Uterus (tissue), 4 donors: ENCODE data around the gene TEX101. TPM values are rescaled to one million over a fixed set of nuclear protein-coding genes. Genes with fewer than 3 reads are reported as not detected.
"Not testable (repeated sequence)": the region's sequence is repeated elsewhere in the genome, so short reads cannot be mapped to it uniquely, and the experiment has no call there.

Experiments
- DNase-seq, 2 donors: peaks; one replicate each; pipeline ENCODE4 v3.0.0-alpha.2; 2019 to 2020
- H3K27ac ChIP-seq, 2 donors: fragments of 200-600 bp; sonication (generic); 1 replicate in 1 of 2; 2 replicates in 1 of 2; pipeline ENCODE4 v1.5.1; 2016 to 2018
- H3K27me3 ChIP-seq, 2 donors: fragments of 200-600 bp; sonication (generic); one replicate each; pipeline ENCODE4 v1.5.1; 2018 to 2019; ENCODE audit warnings: control low read depth in 1 of 2
- H3K36me3 ChIP-seq, 2 donors: fragments of 200-600 bp; sonication (generic); one replicate each; pipeline ENCODE4 v1.5.1; 2019; ENCODE audit warnings: control low read depth in 1 of 2
- H3K4me1 ChIP-seq, 2 donors: fragments of 200-600 bp; sonication (generic); one replicate each; pipeline ENCODE4 v1.5.1; 2018 to 2019; ENCODE audit warnings: control low read depth in 1 of 2
- H3K4me3 ChIP-seq, 2 donors: fragments of 200-600 bp; sonication (generic); 1 replicate in 1 of 2; 2 replicates in 1 of 2; pipeline ENCODE4 v1.5.1; 2018 to 2019; ENCODE audit warnings: mild to moderate bottlenecking in 1 of 2
- H3K9me3 ChIP-seq, 2 donors: fragments of 200-600 bp; sonication (generic); one replicate each; pipeline ENCODE4 v1.5.1; 2019; ENCODE audit warnings: control low read depth in 1 of 2
- CTCF ChIP-seq, 4 experiments: fragments of 200-600 bp in 2 of 4; fragments of 450-650 bp in 2 of 4; sonication (generic) in 2 of 4; IDR thresholded peaks; one replicate each; pipeline ENCODE4 v1.5.1; 2016 to 2019; ENCODE audit warnings: antibody characterized with exemption in 4 of 4, mild to moderate bottlenecking in 2 of 4, moderate library complexity in 1 of 4
- POLR2A ChIP-seq, 2 donors: fragments of 450-650 bp; IDR thresholded peaks; one replicate each; pipeline ENCODE4 v1.6.1; 2016; ENCODE audit warnings: antibody characterized with exemption in 2 of 2, mild to moderate bottlenecking in 1 of 2, moderate library complexity in 1 of 2
- intact Hi-C: fragments of 100-400 bp; cut with DNase I; formaldehyde crosslinking; loops from one replicate; pipeline ENCODE4 v1.15.1; 2023; ENCODE audit warnings: low total_unique reads
- total RNA-seq, 4 donors: library from RNA; depleted of rRNA in 3 of 4; stranded (reverse); fragments of >200 nt in 3 of 4; gene quantifications; one replicate each; pipeline versions ENCODE4 v1.1.0 to v1.2.4, GENCODE V29; 2014 to 2023
- donor health status: DM: yes; HTN: yes; CAD: no.

Gene TEX101
- total RNA-seq, 4 donors from 2014 or later, result not detected

- H3K27me3 ChIP-seq, result no peaks in the 10 kb centered on the region
- TF ChIP-seq CTCF (IDR thresholded peaks at IDR 0.05) (no peak), POLR2A (IDR thresholded peaks at IDR 0.05) (no peak)
- intact Hi-C loops, result no loop called here
- no peaks in the 10 kb centered on the region for H3K36me3 ChIP-seq
- DNase-seq, result no peak
- H3K9me3 ChIP-seq, result no peaks in the 10 kb centered on the region
- peaks cover 0 to under 1% of the 10 kb centered on the region in 2 donors for H3K4me1 ChIP-seq
- no peak overlapping the region for H3K27ac ChIP-seq
- H3K4me3 ChIP-seq, result no peak overlapping the region
These were observed 18.6 kb downstream of the TEX101 start for GRCh38 chr19:43433358-43433673.

- Histone ChIP-seq H3K4me1 (peaks cover 0 to 3% of the 10 kb centered on the region in 2 donors), H3K9me3 (no peaks in the 10 kb centered on the region), H3K4me3 (no peak overlapping the region), H3K27me3 (no peaks in the 10 kb centered on the region), H3K36me3 (no peaks in the 10 kb centered on the region), H3K27ac (no peak overlapping the region)
- TF ChIP-seq POLR2A (IDR thresholded peaks at IDR 0.05), result no peak
- no peak for TF ChIP-seq CTCF (IDR thresholded peaks at IDR 0.05)
- intact Hi-C loops, result no loop called here
- no peak for DNase-seq
These were observed 19.0 kb downstream of the TEX101 start for GRCh38 chr19:43433689-43434088.

GRCh38 chr19:43435775-43436174 lies 21.1 kb downstream of the TEX101 start:
- no peak overlapping the region for H3K4me3 ChIP-seq
- H3K36me3 ChIP-seq, result no peaks in the 10 kb centered on the region
- no peaks in the 10 kb centered on the region for H3K27me3 ChIP-seq
- H3K27ac ChIP-seq, result no peak overlapping the region
- intact Hi-C loops, result no loop called here
- H3K9me3 ChIP-seq, result no peaks in the 10 kb centered on the region
- no peak for TF ChIP-seq CTCF (IDR thresholded peaks at IDR 0.05)
- no peak for TF ChIP-seq POLR2A (IDR thresholded peaks at IDR 0.05)
- DNase-seq, result no peak
- H3K4me1 ChIP-seq, result peaks cover 0 to 3% of the 10 kb centered on the region in 2 donors

- H3K4me1 ChIP-seq, H3K36me3 ChIP-seq, DNase-seq, H3K27ac ChIP-seq, intact Hi-C loops, H3K9me3 ChIP-seq, H3K27me3 ChIP-seq, H3K4me3 ChIP-seq: not testable (repeated sequence)
These were observed 22.6 kb downstream of the TEX101 start for GRCh38 chr19:43437284-43437683.

GRCh38 chr19:43437712-43438111 lies 23.0 kb downstream of the TEX101 start:
- no peak for DNase-seq

More at GRCh38 chr19:43437712-43438111, 23.0 kb downstream of the TEX101 start:
- no peaks in the 10 kb centered on the region for H3K9me3 ChIP-seq
- no peaks in the 10 kb centered on the region for H3K27me3 ChIP-seq
- H3K36me3 ChIP-seq, result no peaks in the 10 kb centered on the region
- H3K4me3 ChIP-seq, result no peak overlapping the region
- no peak overlapping the region for H3K27ac ChIP-seq
- H3K4me1 ChIP-seq, result peaks cover 0 to 3% of the 10 kb centered on the region in 2 donors
- intact Hi-C loops, result no loop called here
- TF ChIP-seq CTCF (IDR thresholded peaks at IDR 0.05), result no peak
- TF ChIP-seq POLR2A (IDR thresholded peaks at IDR 0.05), result no peak
